Mucosa of stomach (tissue), 1 donor: ENCODE data around the gene ANKRD53.

ENCODE experiments used
- H3K27me3 ChIP-seq: one replicate; pipeline ENCODE4 v1.7.0; 2013; ENCODE audit warnings: mild to moderate bottlenecking, low read length; ENCODE audit not compliant: control insufficient read depth, insufficient read depth
- H3K36me3 ChIP-seq: one replicate; pipeline ENCODE4 v1.7.0; 2013; ENCODE audit warnings: low read length; ENCODE audit not compliant: control insufficient read depth, insufficient read depth
- H3K4me1 ChIP-seq: one replicate; pipeline ENCODE4 v1.7.0; 2013; ENCODE audit warnings: mild to moderate bottlenecking, low read length; ENCODE audit not compliant: control insufficient read depth, insufficient read depth
- H3K4me3 ChIP-seq: one replicate; pipeline ENCODE4 v1.7.0; 2013; ENCODE audit warnings: low read length
- H3K9ac ChIP-seq: one replicate; pipeline ENCODE4 v1.7.0; 2013; ENCODE audit warnings: mild to moderate bottlenecking, low read length, moderate library complexity
- H3K9me3 ChIP-seq: one replicate; pipeline ENCODE4 v1.7.0; 2013; ENCODE audit warnings: mild to moderate bottlenecking, low read length, moderate library complexity; ENCODE audit not compliant: control insufficient read depth
- donor health status: Pancreatic carcinoma.

Gene ANKRD53

DNA sequence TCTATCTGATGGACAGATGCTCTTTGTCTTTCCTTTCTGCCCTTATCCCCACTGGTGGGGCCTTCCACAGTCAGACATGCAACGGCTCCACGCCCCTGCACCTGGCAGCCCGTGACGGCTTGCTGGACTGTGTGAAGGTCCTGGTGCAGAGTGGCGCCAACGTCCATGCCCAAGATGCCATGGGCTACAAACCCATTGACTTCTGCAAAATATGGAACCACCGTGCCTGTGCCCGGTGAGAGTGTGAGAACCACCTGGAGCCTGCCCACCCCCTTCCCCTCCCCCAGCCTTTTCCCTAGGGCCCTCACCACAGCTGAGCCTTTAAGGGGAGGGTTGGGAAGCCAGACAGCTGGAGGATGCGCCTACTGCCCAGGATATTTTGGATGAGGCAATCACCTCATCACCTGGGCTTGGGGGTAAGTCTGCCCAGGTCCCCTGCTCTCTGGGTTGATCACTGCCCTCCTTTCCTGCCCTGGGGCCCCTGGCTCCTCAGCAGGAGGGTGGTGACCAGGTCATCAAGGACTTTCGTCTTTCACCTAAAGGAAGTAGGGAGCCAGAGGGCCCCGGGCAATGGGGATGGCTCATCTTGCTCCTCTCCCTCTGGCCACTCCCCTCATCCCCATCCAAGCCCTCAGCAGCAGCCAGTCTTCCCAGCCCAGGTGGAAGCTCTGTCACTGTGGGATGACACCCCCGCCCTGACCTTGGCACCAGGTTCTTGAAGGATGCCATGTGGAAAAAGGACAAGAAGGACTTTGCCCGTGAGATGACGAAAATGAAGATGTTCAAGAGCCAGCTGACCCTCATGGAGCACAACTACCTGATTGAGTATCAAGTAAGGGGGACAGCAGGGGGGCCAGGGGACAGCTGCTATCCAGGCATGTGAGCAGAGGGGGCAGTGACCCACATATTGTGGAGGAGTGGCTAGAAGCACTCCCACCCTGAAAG is 3.7 kb downstream of the ANKRD53 start:
- Histone ChIP-seq H3K36me3 (no peaks in the 10 kb centered on the region), H3K27me3 (no peaks in the 10 kb centered on the region), H3K4me3 (no peak overlapping the region), H3K9ac (no peak overlapping the region), H3K9me3 (no peaks in the 10 kb centered on the region), H3K4me1 (peaks cover 12% of the 10 kb centered on the region)

DNA sequence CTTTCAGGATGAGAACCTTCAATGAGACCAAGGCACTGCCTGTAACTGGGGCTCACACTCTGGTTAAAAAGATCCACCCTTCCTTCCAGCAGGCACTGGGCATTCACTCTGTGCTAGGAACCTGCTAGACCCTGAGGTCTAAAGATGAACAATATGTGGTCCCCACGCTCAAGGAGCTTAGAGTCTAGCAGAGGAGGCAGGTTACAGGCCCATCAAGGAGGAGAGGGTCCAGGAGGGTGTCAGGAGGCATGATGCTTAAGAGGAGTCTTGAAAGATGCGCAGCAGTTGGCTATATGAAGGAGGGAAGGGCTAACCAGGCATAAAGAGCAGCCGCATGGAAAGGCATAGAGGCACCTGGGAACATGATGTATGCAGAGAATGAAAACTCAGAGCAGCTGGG is 4.5 kb downstream of the ANKRD53 start:
- Histone ChIP-seq H3K9me3 (no peaks in the 10 kb centered on the region), H3K27me3 (no peaks in the 10 kb centered on the region), H3K4me3 (no peak overlapping the region), H3K4me1 (peaks cover 4% of the 10 kb centered on the region), H3K36me3 (no peaks in the 10 kb centered on the region), H3K9ac (no peak overlapping the region)

DNA sequence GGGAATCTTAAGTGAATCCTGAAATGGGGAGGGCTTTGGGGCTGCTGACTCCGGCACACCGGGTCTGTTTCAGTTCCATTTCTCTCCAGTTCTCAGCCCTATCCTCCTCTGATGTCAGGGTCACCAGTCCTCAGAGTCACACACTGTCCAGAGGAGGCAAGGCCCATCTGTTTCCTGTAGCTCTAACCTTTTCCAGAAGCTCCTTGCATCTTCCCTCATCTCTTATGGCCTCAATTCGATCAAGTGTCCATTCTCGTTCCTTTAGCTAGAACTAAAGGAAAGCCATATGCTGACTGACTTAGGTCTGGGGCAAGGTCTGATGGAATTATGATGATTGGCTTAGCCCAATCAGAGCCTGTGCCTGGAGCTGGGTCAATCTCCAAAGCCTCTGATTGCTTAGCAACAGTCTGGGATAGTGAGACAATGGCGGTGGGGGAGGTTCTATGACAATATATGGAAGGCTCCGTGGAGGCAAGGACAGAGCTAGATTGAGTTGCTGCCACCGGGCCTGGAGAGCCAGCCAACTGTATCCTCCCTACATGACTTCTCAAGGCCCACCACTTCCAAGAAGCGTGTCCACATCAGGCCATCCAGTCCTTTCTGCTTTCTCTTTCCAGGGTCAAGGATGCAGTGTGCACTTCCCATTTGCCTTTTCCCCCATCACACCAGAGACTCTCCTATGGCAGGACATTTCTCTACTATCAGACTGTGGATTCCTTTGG is 5.2 kb downstream of the ANKRD53 start:
- Histone ChIP-seq H3K9me3 (no peaks in the 10 kb centered on the region), H3K4me1 (no peaks in the 10 kb centered on the region), H3K36me3 (no peaks in the 10 kb centered on the region), H3K4me3 (no peak overlapping the region), H3K9ac (no peak overlapping the region), H3K27me3 (no peaks in the 10 kb centered on the region)

DNA sequence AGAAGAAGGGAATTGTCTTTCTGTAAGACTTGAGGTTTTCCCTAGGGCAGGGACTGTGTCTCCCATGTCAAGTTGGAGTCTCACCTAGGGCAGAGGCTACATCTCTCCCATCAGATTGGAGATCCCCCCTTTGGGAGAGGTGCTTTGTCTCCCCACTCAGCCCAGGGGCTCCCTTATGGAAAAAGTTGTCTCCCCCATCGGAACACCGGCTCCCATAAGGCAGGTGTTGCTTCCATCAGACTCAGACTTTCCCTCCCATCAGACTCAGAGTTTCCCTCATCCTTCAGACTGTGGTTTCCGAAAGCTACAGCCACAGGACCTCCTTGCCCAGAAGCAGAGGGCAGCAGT is 5.8 kb downstream of the ANKRD53 start:
- Histone ChIP-seq H3K4me3 (no peak overlapping the region), H3K36me3 (no peaks in the 10 kb centered on the region), H3K9me3 (no peaks in the 10 kb centered on the region), H3K4me1 (no peaks in the 10 kb centered on the region), H3K27me3 (no peaks in the 10 kb centered on the region), H3K9ac (no peak overlapping the region)

DNA sequence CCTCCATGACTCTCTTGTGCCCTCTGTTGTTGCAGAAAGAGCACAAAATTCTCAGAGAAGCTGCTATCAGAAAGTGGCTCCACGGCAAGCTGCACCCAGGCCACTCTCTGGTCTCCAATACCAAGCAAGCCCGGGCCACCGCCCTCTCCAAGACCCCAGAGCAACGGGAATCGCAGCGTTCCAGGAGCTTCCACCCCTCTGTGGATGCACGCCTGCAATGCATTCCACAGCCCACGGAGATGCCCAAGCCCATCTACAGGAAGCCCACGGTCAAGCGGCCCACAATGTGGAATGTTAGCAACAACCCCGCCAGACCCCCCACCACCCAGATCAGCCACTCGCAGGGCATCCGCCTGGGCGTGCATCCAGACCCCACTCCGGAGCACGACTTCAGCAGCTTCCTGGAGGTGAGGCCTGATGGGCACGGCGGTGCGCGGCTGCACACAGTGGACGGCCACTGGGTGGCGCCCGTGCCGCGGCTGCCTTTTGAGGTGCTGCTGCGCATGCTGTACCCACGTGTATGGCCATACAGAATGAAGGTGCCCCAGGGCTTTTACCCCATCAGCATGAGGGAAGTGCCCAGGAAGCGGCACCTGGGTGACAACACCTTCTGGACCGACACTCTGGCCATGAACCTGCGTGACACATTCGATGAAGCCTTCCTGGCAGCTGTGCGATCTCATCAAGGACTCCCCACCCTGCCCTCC is 6.3 kb downstream of the ANKRD53 start:
- Histone ChIP-seq H3K36me3 (no peaks in the 10 kb centered on the region), H3K9me3 (no peaks in the 10 kb centered on the region), H3K27me3 (no peaks in the 10 kb centered on the region), H3K4me1 (no peaks in the 10 kb centered on the region), H3K4me3 (no peak overlapping the region), H3K9ac (no peak overlapping the region)

DNA sequence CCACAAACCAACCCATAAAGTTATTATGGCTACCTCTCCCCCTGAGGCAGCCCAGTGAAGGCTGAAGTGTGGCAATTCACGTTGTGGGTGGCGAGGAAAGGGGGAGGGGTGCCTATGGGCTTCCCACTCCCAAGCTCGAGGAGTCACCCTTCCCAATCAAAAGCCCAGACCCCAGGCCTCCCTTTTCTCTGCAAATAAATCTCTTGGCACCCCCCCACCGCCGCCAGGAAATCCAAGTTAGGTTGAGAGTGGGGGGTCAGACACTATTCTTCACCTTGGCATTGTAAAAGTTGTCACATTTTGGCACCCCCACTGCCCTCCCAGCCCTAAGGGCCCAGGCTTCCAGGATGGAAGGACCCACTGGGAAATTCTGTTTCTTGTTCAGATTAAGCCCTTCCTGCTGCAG is 6.9 kb downstream of the ANKRD53 start:
- Histone ChIP-seq H3K4me1 (no peaks in the 10 kb centered on the region), H3K9me3 (no peaks in the 10 kb centered on the region), H3K4me3 (no peak overlapping the region), H3K9ac (no peak overlapping the region), H3K36me3 (no peaks in the 10 kb centered on the region), H3K27me3 (no peaks in the 10 kb centered on the region)

DNA sequence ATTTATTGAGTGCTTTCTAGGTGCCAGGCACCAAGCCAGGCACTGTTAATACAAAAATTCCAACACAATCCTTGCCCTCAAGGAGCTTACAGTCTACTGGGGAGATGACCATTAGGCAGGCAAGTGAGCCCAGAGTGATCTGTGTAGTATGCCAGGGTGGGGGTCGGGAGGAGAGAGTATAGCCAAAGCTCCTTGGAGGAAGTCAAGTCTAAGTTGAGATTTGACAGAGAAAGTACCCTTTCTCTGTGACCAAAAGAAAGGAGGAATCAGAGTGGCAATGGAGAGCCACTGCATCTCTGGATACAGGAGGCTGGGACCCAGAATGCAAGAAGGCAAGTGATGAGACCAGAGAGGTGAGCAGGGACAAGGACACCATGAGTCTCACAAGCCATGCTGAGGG is 7.5 kb downstream of the ANKRD53 start:
- H3K9ac ChIP-seq = no peak overlapping the region
- no peaks in the 10 kb centered on the region for H3K4me1 ChIP-seq
- no peaks in the 10 kb centered on the region for H3K36me3 ChIP-seq
- H3K4me3 ChIP-seq = no peak overlapping the region
- H3K27me3 ChIP-seq = no peaks in the 10 kb centered on the region
- no peaks in the 10 kb centered on the region for H3K9me3 ChIP-seq

DNA sequence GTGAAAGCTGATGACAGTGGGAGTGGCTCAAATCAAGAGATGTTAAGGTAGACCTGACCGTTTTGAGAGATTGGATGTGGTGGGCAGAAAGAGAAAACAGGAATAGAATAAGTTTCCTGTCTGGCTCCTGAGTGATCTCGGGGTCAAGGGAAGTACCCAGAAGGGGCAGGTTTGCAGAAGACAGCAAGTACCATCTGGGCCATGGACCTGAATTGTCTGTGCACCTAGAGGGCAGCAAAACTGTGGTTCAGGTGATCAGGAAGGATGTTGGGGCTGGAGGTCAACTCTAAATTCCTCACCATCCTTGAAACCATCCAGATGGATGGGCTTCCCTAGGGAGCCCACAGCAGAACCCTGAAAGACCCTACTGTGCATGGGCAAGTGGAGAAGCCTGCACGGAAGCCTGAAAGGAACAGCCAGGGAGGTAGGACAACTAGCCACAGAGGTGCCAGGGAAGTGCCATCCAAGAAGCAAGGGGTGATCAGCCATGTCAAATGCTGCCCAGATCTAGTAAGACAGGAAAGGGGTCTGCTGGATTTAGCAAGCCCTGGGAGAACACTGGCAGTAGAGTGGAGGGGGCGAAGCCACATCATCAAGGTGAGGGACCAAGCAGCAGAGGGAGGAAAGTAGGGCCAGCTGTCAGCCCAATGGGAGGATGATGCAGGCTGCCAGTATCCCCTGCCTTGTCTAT is 8.2 kb downstream of the ANKRD53 start:
- Histone ChIP-seq H3K36me3 (no peaks in the 10 kb centered on the region), H3K27me3 (no peaks in the 10 kb centered on the region), H3K4me3 (no peak overlapping the region), H3K9me3 (no peaks in the 10 kb centered on the region), H3K4me1 (no peaks in the 10 kb centered on the region), H3K9ac (no peak overlapping the region)

DNA sequence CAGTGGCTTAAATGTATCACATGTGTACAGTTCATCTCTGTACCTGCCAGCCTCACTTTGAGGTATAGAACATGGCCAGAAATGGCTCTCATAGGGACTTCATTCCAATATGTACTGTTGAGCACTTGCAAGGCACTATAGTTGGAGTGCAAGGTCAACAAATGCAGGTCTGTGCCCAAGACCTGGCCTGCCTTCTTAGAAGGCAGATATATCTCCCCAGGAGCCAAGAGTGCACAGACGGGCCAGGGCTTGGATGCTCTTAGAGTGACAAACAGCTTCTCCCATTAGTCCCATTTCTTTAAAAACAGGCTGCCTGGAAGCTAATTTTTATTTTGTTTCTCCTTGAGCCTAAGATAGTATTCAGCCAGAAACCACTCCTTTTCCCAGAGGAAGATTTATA is 9.0 kb downstream of the ANKRD53 start:
- H3K9me3 ChIP-seq = no peaks in the 10 kb centered on the region
- no peaks in the 10 kb centered on the region for H3K27me3 ChIP-seq
- H3K4me3 ChIP-seq = no peak overlapping the region
- no peaks in the 10 kb centered on the region for H3K4me1 ChIP-seq
- no peak overlapping the region for H3K9ac ChIP-seq
- H3K36me3 ChIP-seq = no peaks in the 10 kb centered on the region

DNA sequence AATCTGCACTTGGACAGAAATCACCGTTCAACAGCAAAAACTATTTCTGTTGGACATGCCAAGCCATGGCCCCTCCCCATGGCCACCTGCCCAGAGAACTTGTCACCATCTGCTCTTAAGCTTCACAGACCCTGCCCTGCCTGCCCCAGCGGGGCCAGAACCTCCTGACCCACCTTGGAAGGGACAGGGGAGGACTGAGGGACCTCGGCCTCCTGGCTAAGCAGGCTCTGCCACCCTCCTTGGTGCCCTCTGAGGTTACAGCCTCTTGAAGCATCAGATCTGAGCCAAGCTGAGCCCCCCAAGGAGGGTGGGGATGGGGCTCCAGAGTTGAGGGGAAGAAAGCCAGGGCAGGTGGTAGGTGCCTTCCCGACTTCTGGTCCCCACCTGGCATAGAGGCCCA is 9.7 kb downstream of the ANKRD53 start:
- H3K36me3 ChIP-seq = no peaks in the 10 kb centered on the region
- H3K4me3 ChIP-seq = no peak overlapping the region
- H3K4me1 ChIP-seq = peaks cover 4% of the 10 kb centered on the region
- H3K27me3 ChIP-seq = no peaks in the 10 kb centered on the region
- no peaks in the 10 kb centered on the region for H3K9me3 ChIP-seq
- H3K9ac ChIP-seq = no peak overlapping the region

DNA sequence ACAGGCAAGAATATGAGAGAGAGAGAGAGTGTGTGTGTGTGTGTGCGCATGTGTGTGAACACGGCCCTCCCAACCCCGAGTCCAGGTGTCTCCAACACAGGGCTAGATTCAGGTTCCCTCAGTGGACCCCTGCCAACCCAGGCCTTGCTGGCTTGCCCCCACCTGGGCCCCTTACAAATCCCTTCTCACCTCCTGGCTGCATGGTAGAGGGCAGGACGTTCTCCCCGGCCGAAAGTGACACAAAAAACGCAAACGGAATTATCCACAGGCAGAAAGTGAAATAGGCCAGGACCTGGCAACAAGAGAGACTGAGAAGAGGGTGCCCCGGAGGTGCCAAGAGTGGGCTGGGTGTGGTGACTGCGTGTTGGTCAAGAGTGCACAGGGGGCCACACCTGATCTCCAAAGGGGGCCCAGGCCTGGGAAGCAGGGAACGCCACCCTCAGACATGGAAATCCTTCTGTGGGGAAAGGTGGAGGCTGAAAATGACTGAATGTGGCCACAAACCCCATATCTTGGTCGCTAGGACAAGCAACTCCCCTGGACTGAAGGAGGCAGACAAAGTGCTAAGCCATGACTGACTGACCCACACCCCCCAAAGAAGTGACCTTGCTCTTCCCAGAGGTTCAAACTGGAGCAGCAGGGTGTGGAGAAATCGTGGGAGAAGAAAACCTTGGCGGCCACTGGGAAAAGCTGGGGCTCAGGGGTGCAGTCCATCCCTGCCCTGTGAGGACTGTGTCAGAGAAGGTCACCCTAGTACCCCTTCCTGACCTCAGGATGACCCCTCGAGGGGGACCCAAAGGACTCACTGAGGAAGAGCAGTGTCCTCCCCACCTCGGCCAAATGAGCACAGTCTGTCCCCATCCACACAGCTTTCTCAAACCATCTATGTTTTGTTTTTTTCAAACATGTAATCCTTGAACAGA is 10.6 kb downstream of the ANKRD53 start:
- no peaks in the 10 kb centered on the region for H3K27me3 ChIP-seq
- no peaks in the 10 kb centered on the region for H3K36me3 ChIP-seq
- no peak overlapping the region for H3K4me3 ChIP-seq
- H3K9me3 ChIP-seq = no peaks in the 10 kb centered on the region
- no peak overlapping the region for H3K9ac ChIP-seq
- peaks cover 13% of the 10 kb centered on the region for H3K4me1 ChIP-seq
